CD4-positive, alpha-beta T cell treated with Interleukin-17A for 1 hour (primary cell): Measurements from ENCODE around the gene NTPCR.

Source experiments
- DNase-seq: peaks from one replicate; pipeline ENCODE4 v3.0.0-alpha.2; 2020

The NTPCR gene

GRCh38 chr1:232927830-232928505 lies 22.4 kb upstream of the NTPCR start:
- no peak for DNase-seq

DNA sequence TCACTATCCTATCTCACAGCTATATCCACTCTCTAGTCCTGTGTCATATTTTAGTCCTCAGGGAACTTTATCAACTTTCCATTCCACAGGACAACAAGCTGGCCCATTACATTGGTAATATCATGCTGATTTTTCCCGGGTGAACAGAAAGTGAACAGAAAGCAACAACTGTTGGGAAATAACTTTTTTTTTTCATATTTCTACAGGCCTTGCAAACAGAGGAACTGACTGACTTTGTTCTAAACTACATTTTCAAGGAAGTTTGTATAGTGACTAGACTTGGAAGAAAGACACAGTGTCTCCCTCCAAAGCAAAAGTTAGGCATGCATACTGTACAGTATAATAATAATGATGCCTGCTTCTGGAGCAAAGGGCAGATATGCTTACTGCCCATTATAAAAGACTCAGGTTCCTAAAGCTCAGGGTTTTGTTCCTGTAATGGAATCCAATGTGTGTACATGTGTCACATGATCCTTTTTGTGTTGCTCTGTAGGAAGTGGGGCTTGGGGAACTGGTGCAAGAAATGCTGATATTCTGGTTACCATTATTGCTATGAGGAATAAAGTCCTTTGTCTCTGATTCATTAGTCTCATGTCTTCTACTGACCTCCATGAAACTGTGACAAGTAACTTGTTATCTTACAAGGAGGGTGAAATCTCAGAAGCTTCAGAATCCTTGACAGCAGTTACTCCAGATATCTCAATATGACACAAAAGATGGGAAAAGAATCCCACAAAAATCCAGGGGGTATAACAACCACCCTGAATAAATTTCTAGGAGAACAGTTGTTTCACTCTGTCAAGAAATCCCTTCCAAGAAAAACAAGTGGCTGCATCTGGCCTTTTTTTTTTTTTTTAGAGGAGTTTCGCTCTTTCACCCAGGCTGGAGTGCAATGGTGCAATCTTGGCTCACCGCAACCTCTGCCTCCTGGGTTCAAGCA lies 17.7 kb upstream of the NTPCR start:
- DNase-seq = no peak

GRCh38 chr1:232936941-232937340 lies 13.5 kb upstream of the NTPCR start:
- no peak for DNase-seq

- no peak for DNase-seq
These were observed 12.6 kb upstream of the NTPCR start for GRCh38 chr1:232937741-232938375.

DNA sequence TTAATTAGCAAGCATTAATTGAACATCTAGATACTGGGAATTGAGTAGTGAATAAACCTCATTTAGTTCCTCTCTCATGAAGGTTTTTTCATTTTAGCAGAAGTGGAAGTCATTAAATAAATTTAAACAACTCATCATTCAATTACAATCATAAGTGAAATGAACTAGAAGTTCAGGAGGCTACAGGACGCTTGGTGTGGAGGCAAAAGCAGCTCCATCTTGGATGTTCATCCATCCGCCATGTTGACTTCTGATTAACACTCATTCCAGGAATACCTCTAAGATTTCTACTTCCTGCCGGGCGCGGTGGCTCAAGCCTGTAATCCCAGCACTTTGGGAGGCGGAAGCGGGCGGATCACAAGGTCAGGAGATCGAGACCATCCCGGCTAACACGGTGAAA lies 11.5 kb upstream of the NTPCR start:
- DNase-seq = no peak

DNA sequence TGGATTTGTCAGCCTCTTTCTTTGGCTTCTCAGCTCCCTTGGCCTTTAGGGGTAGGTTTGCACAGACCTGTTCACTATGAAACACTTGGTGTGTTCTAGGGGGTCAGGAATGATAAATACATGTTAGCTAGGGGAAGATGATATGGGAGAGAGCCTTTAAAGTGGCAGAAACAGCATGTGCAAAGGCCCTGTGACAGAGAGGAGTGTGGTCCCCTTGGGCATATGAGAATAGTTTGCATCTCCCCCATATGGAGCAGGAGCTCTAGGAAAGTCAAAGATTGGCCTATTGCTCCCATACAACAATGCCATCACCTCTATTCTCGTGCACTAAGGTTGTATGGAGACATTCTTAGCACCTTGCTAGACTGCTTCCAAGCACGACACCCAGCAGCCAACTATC lies 10.7 kb upstream of the NTPCR start:
- DNase-seq = no peak

DNA sequence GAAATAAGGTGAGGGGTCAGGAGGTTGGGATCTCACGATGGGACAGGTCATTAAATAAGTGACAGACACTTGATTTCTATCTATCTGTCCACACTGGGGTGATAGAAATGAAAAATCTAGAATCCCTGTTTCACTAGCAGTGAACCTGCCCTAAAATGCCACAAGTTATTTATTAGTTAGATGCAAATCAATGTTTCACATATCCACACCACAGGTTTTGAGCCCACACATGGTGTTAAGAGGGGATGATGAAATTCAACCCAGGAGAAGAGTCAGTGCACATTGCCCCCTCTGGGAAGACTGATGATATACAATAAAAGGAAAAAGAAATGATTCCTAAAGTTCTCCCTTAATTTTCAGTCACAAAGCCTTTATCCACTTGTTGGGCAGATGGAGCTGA lies 10.1 kb upstream of the NTPCR start:
- DNase-seq = no peak

GRCh38 chr1:232942413-232943294 lies 7.8 kb upstream of the NTPCR start:
- DNase-seq = no peak

- DNase-seq = no peak
These were observed 6.6 kb upstream of the NTPCR start for GRCh38 chr1:232943679-232944252.

GRCh38 chr1:232944347-232944746 lies 6.1 kb upstream of the NTPCR start:
- DNase-seq = no peak

GRCh38 chr1:232949636-232950196 lies 695 bp upstream of the NTPCR start:
- DNase-seq = no peak

GRCh38 chr1:232951180-232951579 lies 769 bp downstream of the NTPCR start:
- peak; percentile 25 for DNase-seq

- no peak for DNase-seq
These were observed 1.2 kb downstream of the NTPCR start for GRCh38 chr1:232951605-232952004.

GRCh38 chr1:232952514-232953499 lies 2.4 kb downstream of the NTPCR start:
- DNase-seq = peak; percentile 27

GRCh38 chr1:232954594-232955365 lies 4.4 kb downstream of the NTPCR start:
- no peak for DNase-seq

DNA sequence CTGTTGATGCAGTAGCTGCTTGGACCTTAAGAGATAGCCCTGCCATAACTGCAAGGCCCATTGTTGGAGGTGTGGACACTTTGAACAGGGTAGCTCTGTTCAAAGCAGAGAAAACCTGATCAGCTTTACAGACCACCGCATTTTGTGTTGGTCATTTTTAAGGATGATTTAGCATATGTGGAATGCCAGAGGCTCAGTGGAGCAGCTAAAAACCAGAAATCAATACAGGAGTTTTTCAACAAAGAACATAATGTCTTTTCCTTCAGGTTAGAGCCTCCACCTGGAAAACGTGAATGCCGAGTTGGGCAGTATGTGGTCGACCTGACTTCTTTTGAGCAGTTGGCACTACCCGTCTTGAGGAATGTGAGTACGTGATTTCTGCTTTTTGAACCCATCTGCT lies 5.7 kb downstream of the NTPCR start:
- DNase-seq = no peak

- DNase-seq = no peak
These were observed 7.7 kb downstream of the NTPCR start for GRCh38 chr1:232958067-232958466.

- no peak for DNase-seq
These were observed 12.6 kb downstream of the NTPCR start for GRCh38 chr1:232962761-232963745.

- no peak for DNase-seq
These were observed 14.2 kb downstream of the NTPCR start for GRCh38 chr1:232964601-232965000.
